DOHH2 (cell line): ENCODE data around the gene SUPT3H.

ENCODE experiments used
- CTCF ChIP-seq: fragments of 200-600 bp; sonication (generic); IDR thresholded peaks from one replicate; pipeline ENCODE4 v1.5.1; 2014; ENCODE audit warnings: antibody characterized with exemption, mild to moderate bottlenecking, low read depth, low read length; ENCODE audit not compliant: poor library complexity, severe bottlenecking
- EZH2phosphoT487 ChIP-seq: fragments of 200-600 bp; sonication (generic); IDR thresholded peaks from 2 replicates; pipeline ENCODE4 v1.6.1; 2017; ENCODE audit warnings: borderline replicate concordance, mild to moderate bottlenecking, antibody characterized with exemption, low read length, moderate library complexity, mixed read lengths

GRCh38 chr6:44956396-44956795 lies 421.3 kb downstream of the SUPT3H start:
- TF ChIP-seq CTCF (no peak), EZH2phosphoT487 (no peak)
